Lower leg skin (tissue), 4 donors: Measurements from ENCODE around the gene GPR141. TPM values are rescaled to one million over a fixed set of nuclear protein-coding genes. Genes with fewer than 3 reads are reported as not detected.

Experiments used
- DNase-seq, 2 donors: peaks; one replicate each; pipeline ENCODE4 v3.0.0-alpha.2; 2019; ENCODE audit warnings: low spot score in 2 of 2
- H3K4me3 ChIP-seq: fragments of 200-600 bp; sonication (generic); 2 replicates; pipeline ENCODE4 v1.5.1; 2017; ENCODE audit warnings: mild to moderate bottlenecking, low read depth; ENCODE audit not compliant: poor library complexity, severe bottlenecking
- CTCF ChIP-seq, 3 donors: fragments of 450-650 bp; IDR thresholded peaks; one replicate each; pipeline ENCODE4 v1.5.1; 2016; ENCODE audit warnings: antibody characterized with exemption in 3 of 3, mild to moderate bottlenecking in 3 of 3, moderate library complexity in 2 of 3
- POLR2A ChIP-seq, 2 donors: fragments of 450-650 bp; IDR thresholded peaks; one replicate each; pipeline ENCODE4 v1.6.1; 2016 to 2017; ENCODE audit warnings: antibody characterized with exemption in 2 of 2, mild to moderate bottlenecking in 1 of 2, moderate library complexity in 1 of 2
- WGBS, 2 donors: methylation state at CpG; one replicate each; pipeline ENCODE4 v1.1.5; 2018; 5-methylcytosine and 5-hydroxymethylcytosine counted together
- intact Hi-C: fragments of 100-400 bp; cut with DNase I; formaldehyde crosslinking; loops from one replicate; pipeline ENCODE4 v1.15.0; 2023; ENCODE audit warnings: low total_unique reads
- total RNA-seq, 4 donors: library from RNA; depleted of rRNA; stranded (reverse); fragments of >200 nt; gene quantifications; one replicate each; pipeline ENCODE4 v1.1.0, GENCODE V29; 2016

The GPR141 gene
- total RNA-seq, 4 donors from 2014 or later: 0.39 to 1.6 (median 0.49) TPM; not detected in 1

DNA sequence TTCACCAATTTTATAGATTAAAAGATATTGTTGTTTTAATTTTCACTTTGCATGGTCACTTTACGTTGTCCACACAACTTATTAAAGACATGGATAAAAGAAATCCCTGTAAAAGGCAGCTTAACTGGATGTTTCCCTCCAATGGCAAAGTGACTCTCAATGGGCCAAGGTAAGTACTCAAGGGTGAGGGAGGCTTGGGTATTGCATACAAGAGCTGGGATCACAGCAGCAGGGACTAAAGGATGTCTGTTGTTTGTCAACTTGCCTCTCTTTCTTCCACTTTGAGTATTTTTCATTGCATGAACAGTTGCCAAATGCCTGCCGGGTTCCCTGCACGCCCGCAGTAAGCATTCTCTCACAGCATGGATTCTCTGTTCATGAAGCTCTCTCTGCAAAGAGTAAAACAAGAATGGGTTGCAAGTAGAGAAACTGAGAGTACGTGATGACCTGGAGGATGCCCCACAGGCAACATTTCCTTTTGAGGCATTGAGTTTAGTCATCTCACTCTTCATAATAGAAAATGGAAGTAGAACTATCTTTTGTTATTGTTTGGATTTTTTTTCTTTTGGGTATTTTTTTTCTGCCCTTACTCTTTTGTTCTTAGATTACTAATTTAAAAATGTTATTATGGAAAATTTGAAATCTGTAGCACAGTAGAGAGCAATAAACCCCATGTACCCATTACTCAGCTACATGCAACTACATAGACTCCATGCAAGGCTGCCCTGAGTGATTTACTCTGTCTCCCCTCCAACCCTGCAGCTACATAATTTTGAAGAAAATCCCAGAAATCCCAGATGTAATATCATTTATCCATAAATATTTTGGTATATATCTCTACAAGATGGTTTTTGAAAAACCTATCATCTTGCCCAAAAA, 26.3 kb downstream of the GPR141 start:
- no peak overlapping the region for H3K4me3 ChIP-seq
- TF ChIP-seq CTCF (IDR thresholded peaks at IDR 0.05) (no peak), POLR2A (IDR thresholded peaks at IDR 0.05) (no peak)
- WGBS, 2 donors: 84 to 90% methylated on average over 5 of the region's 5 CpGs
- DNase-seq: no peak
- intact Hi-C loops: no loop called here

- no peak for DNase-seq
- 76 to 80% methylated on average over 2 of the region's 2 CpGs for WGBS, 2 donors
- intact Hi-C loops: no loop called here
- H3K4me3 ChIP-seq: no peak overlapping the region
- no peak for TF ChIP-seq CTCF (IDR thresholded peaks at IDR 0.05)
- no peak for TF ChIP-seq POLR2A (IDR thresholded peaks at IDR 0.05)
These were observed 30.0 kb downstream of the GPR141 start for GRCh38 chr7:37713613-37714012.

DNA sequence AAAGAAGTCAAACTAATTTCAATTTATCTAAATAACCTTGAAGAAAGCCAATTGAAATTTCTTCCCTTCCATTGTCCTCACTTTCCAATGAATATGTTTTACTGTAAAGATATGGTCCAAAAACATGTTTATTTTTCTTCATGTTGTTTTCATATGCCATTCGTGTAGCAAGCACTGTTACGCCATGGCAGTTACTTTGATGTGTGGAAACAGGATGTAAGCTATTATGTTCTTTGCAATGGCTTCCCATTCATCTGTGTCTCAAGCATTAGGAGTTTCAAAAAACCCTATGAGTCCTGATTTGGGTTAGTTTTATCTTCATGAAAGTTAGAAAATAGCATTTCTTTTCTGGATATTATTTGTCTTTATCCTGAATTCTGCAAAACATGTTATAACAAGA, 31.0 kb downstream of the GPR141 start:
- no peak for DNase-seq
- H3K4me3 ChIP-seq: no peak overlapping the region
- 57 to 68% methylated on average over 2 of the region's 2 CpGs for WGBS, 2 donors
- TF ChIP-seq POLR2A (IDR thresholded peaks at IDR 0.05) (no peak), CTCF (IDR thresholded peaks at IDR 0.05) (no peak)
- intact Hi-C loops: no loop called here

DNA sequence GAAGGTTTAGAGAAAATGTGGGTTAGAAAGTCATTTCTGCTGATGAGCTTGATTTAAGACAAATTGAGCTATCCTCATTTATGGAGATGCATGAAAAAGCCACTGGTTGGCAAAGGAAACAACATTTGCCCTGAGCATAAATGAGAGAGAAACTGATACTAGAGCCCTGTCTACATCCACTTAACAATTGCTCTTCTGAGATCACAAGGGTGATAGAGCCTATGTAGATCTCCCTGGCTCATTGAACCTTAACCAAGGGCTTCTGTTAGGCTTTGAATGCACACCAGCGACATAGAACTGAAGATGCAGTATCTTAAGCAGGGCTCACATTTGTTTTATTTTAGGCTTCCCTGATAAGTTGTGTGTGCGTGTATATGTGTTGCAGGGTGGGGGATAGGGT, 35.0 kb downstream of the GPR141 start:
- 85 to 86% methylated on average over 2 of the region's 2 CpGs for WGBS, 2 donors
- DNase-seq: no peak
- intact Hi-C loops: no loop called here
- no peak overlapping the region for H3K4me3 ChIP-seq
- TF ChIP-seq POLR2A (IDR thresholded peaks at IDR 0.05): no peak

- WGBS, 2 donors: 86 to 93% methylated on average over 1 of the region's 1 CpG
These were observed 35.5 kb downstream of the GPR141 start for GRCh38 chr7:37719077-37719476.

More at GRCh38 chr7:37719077-37719476, 35.5 kb downstream of the GPR141 start:
- TF ChIP-seq POLR2A (IDR thresholded peaks at IDR 0.05): no peak
- TF ChIP-seq CTCF (IDR thresholded peaks at IDR 0.05): no peak
- intact Hi-C loops: no loop called here
- no peak for DNase-seq
- no peak overlapping the region for H3K4me3 ChIP-seq
